ENCODE results near the gene TGM6.

- TF ChIP-seq GABPA (IDR thresholded peaks at IDR 0.05; ENCODE audit: low read depth) (no peak), CTCF (IDR thresholded peaks at IDR 0.05; ENCODE audit: insufficient read depth, low read length) (no peak), POLR2AphosphoS5 (IDR thresholded peaks at IDR 0.05; ENCODE audit: low read depth) (no peak)
- TF ChIP-seq, protein P1, sequence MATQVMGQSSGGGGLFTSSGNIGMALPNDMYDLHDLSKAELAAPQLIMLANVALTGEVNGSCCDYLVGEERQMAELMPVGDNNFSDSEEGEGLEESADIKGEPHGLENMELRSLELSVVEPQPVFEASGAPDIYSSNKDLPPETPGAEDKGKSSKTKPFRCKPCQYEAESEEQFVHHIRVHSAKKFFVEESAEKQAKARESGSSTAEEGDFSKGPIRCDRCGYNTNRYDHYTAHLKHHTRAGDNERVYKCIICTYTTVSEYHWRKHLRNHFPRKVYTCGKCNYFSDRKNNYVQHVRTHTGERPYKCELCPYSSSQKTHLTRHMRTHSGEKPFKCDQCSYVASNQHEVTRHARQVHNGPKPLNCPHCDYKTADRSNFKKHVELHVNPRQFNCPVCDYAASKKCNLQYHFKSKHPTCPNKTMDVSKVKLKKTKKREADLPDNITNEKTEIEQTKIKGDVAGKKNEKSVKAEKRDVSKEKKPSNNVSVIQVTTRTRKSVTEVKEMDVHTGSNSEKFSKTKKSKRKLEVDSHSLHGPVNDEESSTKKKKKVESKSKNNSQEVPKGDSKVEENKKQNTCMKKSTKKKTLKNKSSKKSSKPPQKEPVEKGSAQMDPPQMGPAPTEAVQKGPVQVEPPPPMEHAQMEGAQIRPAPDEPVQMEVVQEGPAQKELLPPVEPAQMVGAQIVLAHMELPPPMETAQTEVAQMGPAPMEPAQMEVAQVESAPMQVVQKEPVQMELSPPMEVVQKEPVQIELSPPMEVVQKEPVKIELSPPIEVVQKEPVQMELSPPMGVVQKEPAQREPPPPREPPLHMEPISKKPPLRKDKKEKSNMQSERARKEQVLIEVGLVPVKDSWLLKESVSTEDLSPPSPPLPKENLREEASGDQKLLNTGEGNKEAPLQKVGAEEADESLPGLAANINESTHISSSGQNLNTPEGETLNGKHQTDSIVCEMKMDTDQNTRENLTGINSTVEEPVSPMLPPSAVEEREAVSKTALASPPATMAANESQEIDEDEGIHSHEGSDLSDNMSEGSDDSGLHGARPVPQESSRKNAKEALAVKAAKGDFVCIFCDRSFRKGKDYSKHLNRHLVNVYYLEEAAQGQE (IDR thresholded peaks at IDR 0.05; ENCODE audit: insufficient replicate concordance, low read depth), result no peak
Observed at GRCh38 chr20:2453792-2454191, 73.1 kb downstream of the TGM6 start.

All from HL-60 (cell line).